PC-3 (cell line): Measurements from ENCODE around the gene DST. TPM values are rescaled to one million over a fixed set of nuclear protein-coding genes. Genes with fewer than 3 reads are reported as not detected.

Experiments
- ATAC-seq: fragments of 200-7000 bp; cut with Tn5 transposase; 2 replicates; pipeline ENCODE4 v1.9.1; 2020; ENCODE audit warnings: mild to moderate bottlenecking, moderate library complexity
- BruUV-seq: library from RNA; stranded (reverse); fragments of 400-500 nt; replicated peaks from 2 replicates; lab custom pipeline; 2021; lab: Mats Ljungman, UMichigan
- CTCF ChIA-PET: fragments of 300-600 bp; sonication (Branson Sonifier 250); formaldehyde crosslinking; loops from one replicate; lab custom pipeline; 2022; ENCODE audit warnings: antibody characterized with exemption; lab: Charles Lee
- POLR2A ChIA-PET: fragments of 300-600 bp; sonication (Branson Sonifier 250); formaldehyde crosslinking; loops from one replicate; lab custom pipeline; 2022; ENCODE audit warnings: antibody characterized with exemption; ENCODE audit not compliant: unreplicated experiment; lab: Charles Lee
- DNase-seq: peaks from one replicate; pipeline ENCODE4 v3.0.0-alpha.2; 2015
- H2AFZ ChIP-seq: fragments of 300-600 bp; sonication (generic); 2 replicates; pipeline ENCODE4 v1.6.0; 2016; ENCODE audit warnings: antibody characterized with exemption, low read length
- H3F3A ChIP-seq: fragments of 300-600 bp; sonication (generic); one replicate; pipeline ENCODE4 v1.6.0; 2017; ENCODE audit warnings: antibody characterized with exemption, low read length, control low read depth, mild to moderate bottlenecking; ENCODE audit not compliant: unreplicated experiment
- H3K27ac ChIP-seq: fragments of 300-600 bp; sonication (generic); 2 replicates; pipeline ENCODE4 v1.5.1; 2016; ENCODE audit warnings: mild to moderate bottlenecking, low read length
- H3K27me3 ChIP-seq: fragments of 300-600 bp; sonication (generic); 2 replicates; pipeline ENCODE4 v1.6.1; 2016; ENCODE audit warnings: low read length, mixed read lengths
- H3K36me3 ChIP-seq: fragments of 300-600 bp; sonication (generic); 2 replicates; pipeline ENCODE4 v1.6.1; 2016; ENCODE audit warnings: low read depth, mixed run types, low read length, mixed read lengths
- H3K4me1 ChIP-seq: fragments of 300-600 bp; sonication (generic); 2 replicates; pipeline ENCODE4 v1.5.1; 2016; ENCODE audit warnings: low read length; ENCODE audit not compliant: insufficient read depth
- H3K4me2 ChIP-seq: fragments of 300-600 bp; sonication (generic); 2 replicates; pipeline ENCODE4 v1.6.0; 2016; ENCODE audit warnings: low read length
- H3K4me3 ChIP-seq: fragments of 300-600 bp; sonication (generic); 2 replicates; pipeline ENCODE4 v1.5.1; 2016; ENCODE audit warnings: mild to moderate bottlenecking, low read length, mixed read lengths
- H3K79me2 ChIP-seq: fragments of 300-600 bp; sonication (generic); 2 replicates; pipeline ENCODE4 v1.6.1; 2017; ENCODE audit warnings: low read length, mixed read lengths
- H3K9ac ChIP-seq: fragments of 300-600 bp; sonication (generic); 2 replicates; pipeline ENCODE4 v1.6.0; 2016; ENCODE audit warnings: mild to moderate bottlenecking, low read length
- H3K9me2 ChIP-seq: fragments of 300-600 bp; sonication (generic); replicated peaks from 2 replicates; pipeline ENCODE4 v1.6.1; 2016; ENCODE audit warnings: mixed run types, low read length, mixed read lengths
- H3K9me3 ChIP-seq: fragments of 300-600 bp; sonication (generic); 2 replicates; pipeline ENCODE4 v1.6.1; 2016; ENCODE audit warnings: low read length, mixed read lengths
- H4K20me1 ChIP-seq: fragments of 300-600 bp; sonication (generic); 2 replicates; pipeline ENCODE4 v1.6.1; 2016; ENCODE audit warnings: low read length, mixed read lengths
- EZH2 ChIP-seq: fragments of 300-600 bp; sonication (generic); IDR thresholded peaks from one replicate; pipeline ENCODE4 v1.6.1; 2017; ENCODE audit warnings: antibody characterized with exemption, mild to moderate bottlenecking, low read length; ENCODE audit not compliant: unreplicated experiment
- EZH2phosphoT487 ChIP-seq: fragments of 300-600 bp; sonication (generic); IDR thresholded peaks from 2 replicates; pipeline ENCODE4 v1.6.1; 2018; ENCODE audit warnings: mild to moderate bottlenecking, antibody characterized with exemption, low read length, borderline replicate concordance
- intact Hi-C: fragments of 100-400 bp; cut with micrococcal nuclease; formaldehyde crosslinking; loops from 2 replicates; pipeline ENCODE4 v1.9.0; 2023
- total RNA-seq: library from RNA; depleted of rRNA; stranded (reverse); fragments of >200 nt; gene quantifications from 2 replicates; pipeline ENCODE4 v1.2.3, GENCODE V29; 2014
- TF ChIP-seq, protein P1 (sequence below): fragments of 300-600 bp; sonication (generic); conservative IDR thresholded peaks from 2 replicates; pipeline ENCODE4 v1.5.1; 2017; ENCODE audit warnings: antibody characterized with exemption, low read depth, mild to moderate bottlenecking, low read length

The DST gene
- total RNA-seq, 1 experiment from 2014 or later = 81.5 TPM

DNA sequence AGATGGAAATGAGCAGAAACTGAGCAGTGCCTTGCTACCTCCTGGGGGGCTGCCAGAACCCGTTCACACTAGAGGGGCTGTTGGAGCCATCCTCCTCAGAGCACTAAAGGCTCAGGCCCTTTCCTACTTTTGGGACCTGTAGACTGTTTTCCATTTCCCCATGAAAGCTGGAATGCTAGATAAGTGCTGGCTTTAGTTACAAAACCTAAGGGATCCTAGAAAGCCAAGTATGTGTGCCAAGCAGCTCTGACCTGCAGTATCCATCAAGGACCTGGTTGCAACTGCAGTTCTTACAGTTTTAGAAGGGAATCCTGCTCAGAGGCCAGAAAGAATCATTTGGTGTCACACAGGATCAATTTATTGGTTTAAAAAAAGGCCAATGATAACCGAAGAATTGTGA lies 218.6 kb downstream of the DST start:
- Histone ChIP-seq H2AFZ (no peak overlapping the region), H3K27ac (no peak overlapping the region), H3K27me3 (no peaks in the 10 kb centered on the region), H3K36me3 (no peaks in the 10 kb centered on the region), H4K20me1 (no peaks in the 10 kb centered on the region), H3K4me1 (no peaks in the 10 kb centered on the region), H3K4me2 (no peak overlapping the region), H3K79me2 (no peaks in the 10 kb centered on the region), H3K4me3 (no peak overlapping the region), H3K9ac (no peak overlapping the region), H3K9me3 (no peaks in the 10 kb centered on the region), H3F3A (no peaks in the 10 kb centered on the region), H3K9me2 (no peaks in the 10 kb centered on the region)
- ChIA-PET CTCF (no interaction called here), POLR2A (interaction anchor here (0.5 kb wide), 1 partner anchor 404 kb away, joined by 3 read pairs; no protein-coding TSS in a partner anchor)
- intact Hi-C loops = no loop called here
- TF ChIP-seq, protein P1, sequence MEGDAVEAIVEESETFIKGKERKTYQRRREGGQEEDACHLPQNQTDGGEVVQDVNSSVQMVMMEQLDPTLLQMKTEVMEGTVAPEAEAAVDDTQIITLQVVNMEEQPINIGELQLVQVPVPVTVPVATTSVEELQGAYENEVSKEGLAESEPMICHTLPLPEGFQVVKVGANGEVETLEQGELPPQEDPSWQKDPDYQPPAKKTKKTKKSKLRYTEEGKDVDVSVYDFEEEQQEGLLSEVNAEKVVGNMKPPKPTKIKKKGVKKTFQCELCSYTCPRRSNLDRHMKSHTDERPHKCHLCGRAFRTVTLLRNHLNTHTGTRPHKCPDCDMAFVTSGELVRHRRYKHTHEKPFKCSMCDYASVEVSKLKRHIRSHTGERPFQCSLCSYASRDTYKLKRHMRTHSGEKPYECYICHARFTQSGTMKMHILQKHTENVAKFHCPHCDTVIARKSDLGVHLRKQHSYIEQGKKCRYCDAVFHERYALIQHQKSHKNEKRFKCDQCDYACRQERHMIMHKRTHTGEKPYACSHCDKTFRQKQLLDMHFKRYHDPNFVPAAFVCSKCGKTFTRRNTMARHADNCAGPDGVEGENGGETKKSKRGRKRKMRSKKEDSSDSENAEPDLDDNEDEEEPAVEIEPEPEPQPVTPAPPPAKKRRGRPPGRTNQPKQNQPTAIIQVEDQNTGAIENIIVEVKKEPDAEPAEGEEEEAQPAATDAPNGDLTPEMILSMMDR = no peak
- TF ChIP-seq EZH2phosphoT487 (no peak), EZH2 (no peak)
- DNase-seq = no peak
- ATAC-seq = no peak
- BruUV-seq = no TSS peak

DNA sequence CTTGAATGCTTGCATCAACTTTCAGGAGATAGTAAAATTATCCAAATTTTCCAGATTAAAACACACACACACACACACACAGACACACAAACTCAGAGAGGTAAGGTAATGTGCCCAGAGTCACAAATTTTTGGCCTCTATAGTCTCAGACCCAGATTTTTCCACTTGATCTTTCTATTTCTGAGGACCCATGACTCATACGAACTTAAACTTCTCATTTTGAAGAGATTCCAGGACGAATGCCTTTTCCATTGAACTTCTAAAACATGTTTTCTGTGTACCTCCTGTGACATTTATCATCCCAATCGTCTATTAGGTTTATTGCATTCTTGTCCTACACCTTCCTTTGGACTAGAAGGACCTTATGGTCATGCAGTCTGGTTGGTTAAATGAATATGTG lies 222.4 kb downstream of the DST start:
- Histone ChIP-seq H4K20me1 (no peaks in the 10 kb centered on the region), H3K4me3 (no peak overlapping the region), H3K27ac (no peak overlapping the region), H3K9ac (no peak overlapping the region), H3K4me1 (no peaks in the 10 kb centered on the region), H3K4me2 (no peak overlapping the region), H3F3A (no peaks in the 10 kb centered on the region), H3K79me2 (no peaks in the 10 kb centered on the region), H2AFZ (no peak overlapping the region), H3K27me3 (no peaks in the 10 kb centered on the region), H3K9me2 (no peaks in the 10 kb centered on the region), H3K36me3 (no peaks in the 10 kb centered on the region), H3K9me3 (no peaks in the 10 kb centered on the region)
- BruUV-seq = no TSS peak
- ATAC-seq = no peak
- no peak for DNase-seq
- TF ChIP-seq, protein P1 = no peak
- no peak for TF ChIP-seq EZH2
- TF ChIP-seq EZH2phosphoT487 = no peak
- ChIA-PET POLR2A (no interaction called here), CTCF (no interaction called here)
- intact Hi-C loops = no loop called here

DNA sequence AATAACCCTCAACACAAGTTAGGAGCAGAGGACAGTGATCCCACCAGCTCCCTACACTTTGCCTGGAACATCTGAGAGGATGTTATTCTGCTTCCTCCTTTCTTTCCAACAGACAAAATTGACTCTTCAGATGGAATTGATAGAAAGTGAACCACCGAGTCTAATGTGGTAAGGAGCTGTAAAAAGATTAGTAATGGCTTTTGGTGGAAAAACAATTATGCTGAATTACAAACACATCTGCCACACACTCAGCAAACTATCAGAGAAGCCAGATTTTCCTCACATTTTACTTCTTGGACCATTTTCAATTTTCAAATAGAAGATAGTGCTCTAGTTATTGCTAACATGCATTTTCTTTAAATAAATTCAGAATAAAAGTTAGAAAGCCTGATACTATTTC lies 223.5 kb downstream of the DST start:
- BruUV-seq = no TSS peak
- no peaks in the 10 kb centered on the region for H3K9me2 ChIP-seq
- H3K27ac ChIP-seq = no peak overlapping the region
- TF ChIP-seq EZH2phosphoT487 (no peak), EZH2 (no peak)
- TF ChIP-seq, protein P1 = no peak
- no peaks in the 10 kb centered on the region for H3K27me3 ChIP-seq
- intact Hi-C loops = loop anchor here (5.0 kb wide), 1 partner anchor 47 kb away; no protein-coding TSS in a partner anchor
- ATAC-seq (no peak), DNase-seq (no peak)
- no peak overlapping the region for H3K9ac ChIP-seq
- no peaks in the 10 kb centered on the region for H3F3A ChIP-seq
- CTCF ChIA-PET = no interaction called here
- no peak overlapping the region for H2AFZ ChIP-seq
- no peaks in the 10 kb centered on the region for H3K4me1 ChIP-seq
- H3K36me3 ChIP-seq = no peaks in the 10 kb centered on the region
- no peaks in the 10 kb centered on the region for H3K9me3 ChIP-seq
- H4K20me1 ChIP-seq = no peaks in the 10 kb centered on the region
- no peak overlapping the region for H3K4me2 ChIP-seq
- H3K4me3 ChIP-seq = no peak overlapping the region
- no peaks in the 10 kb centered on the region for H3K79me2 ChIP-seq
- POLR2A ChIA-PET = interaction anchor here (0.6 kb wide), 1 partner anchor 123 kb away, joined by 11 read pairs; no protein-coding TSS in a partner anchor
